Activated CD8-positive, alpha-beta memory T cell treated with anti-CD3 and anti-CD28 coated beads, Interleukin-2, amount 50 U/mL, for 4 hours (primary cell): ENCODE measurements around the gene ZMYM5.
"Not testable (repeated sequence)": the region's sequence is repeated elsewhere in the genome, so short reads cannot be mapped to it uniquely, and the experiment has no call there.

Experiments
- DNase-seq: peaks from one replicate; pipeline ENCODE4 v3.0.0-alpha.2; 2020

The ZMYM5 gene

GRCh38 chr13:19818223-19818842 is 45.1 kb downstream of the ZMYM5 start:
- peak; percentile 35 for DNase-seq

GRCh38 chr13:19817510-19818158 is 45.8 kb downstream of the ZMYM5 start:
- no peak for DNase-seq

- no peak for DNase-seq
Observed at GRCh38 chr13:19817106-19817505, 46.3 kb downstream of the ZMYM5 start.

GRCh38 chr13:19815842-19816241 is 47.6 kb downstream of the ZMYM5 start:
- not testable (repeated sequence) for DNase-seq

DNA sequence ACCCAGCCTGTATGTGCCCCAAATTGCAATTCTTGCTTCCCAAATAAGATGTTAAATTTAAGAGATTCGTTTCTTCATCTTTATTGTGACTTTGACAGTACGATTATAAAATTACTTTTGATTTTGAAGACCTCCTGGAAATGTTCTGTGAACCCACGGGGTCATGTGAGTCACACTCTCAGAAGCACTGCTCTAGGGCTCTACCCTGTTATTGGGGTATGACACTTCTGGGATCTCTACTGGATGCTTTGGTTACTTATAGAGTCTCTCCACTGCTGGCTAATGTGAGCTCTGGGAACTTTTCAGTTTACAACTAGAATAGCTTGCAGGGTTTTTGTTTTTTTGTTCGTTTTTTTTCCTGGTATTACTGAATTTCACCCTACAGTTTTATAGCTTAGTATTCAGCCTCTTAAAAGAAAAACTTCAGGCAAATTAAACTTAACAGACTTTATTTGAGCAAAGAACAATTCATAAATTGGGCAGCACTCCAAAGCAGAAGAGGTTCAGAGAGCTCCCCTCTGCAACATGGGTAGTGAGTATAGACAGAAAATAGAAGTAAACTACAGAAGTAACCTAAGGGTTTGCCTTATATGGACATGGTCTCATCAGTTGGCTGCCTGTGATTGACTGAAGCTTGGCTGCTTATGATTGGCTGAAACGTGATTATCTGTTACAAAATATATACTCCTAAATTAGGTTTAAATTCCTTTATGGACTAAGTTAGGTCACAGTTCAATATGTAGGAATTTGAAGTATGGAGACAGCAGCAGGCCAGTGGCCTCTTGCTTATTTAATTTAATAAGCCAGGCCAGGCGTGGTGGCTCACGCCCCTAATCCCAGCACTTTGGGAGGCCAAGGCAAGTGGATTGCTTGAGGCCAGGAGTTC is 52.2 kb downstream of the ZMYM5 start:
- no peak for DNase-seq

- no peak for DNase-seq
Observed at GRCh38 chr13:19810151-19810550, 53.3 kb downstream of the ZMYM5 start.

GRCh38 chr13:19805765-19806164 is 57.7 kb downstream of the ZMYM5 start:
- DNase-seq: no peak

- DNase-seq: no peak
Observed at GRCh38 chr13:19795956-19796355, 67.5 kb downstream of the ZMYM5 start.

DNA sequence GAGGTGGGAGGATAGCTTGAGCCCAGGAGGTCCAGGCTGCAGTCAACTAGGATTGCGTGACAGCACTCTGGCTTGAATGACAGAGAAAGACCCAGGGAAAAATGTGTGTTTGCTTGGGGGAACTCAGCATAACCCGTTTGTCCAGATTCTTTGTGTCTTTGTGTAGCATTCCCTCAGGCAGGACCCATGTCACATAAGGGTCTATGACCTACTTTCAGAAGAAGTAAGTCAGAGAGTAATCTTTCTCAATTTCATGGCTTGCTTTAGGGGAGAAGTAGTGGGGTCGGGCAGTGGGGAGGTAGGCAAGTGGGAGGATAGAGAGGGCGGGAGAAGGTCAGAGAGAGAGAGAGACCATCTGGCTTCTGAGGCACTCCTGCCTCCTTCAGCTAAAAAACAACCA is 68.8 kb downstream of the ZMYM5 start:
- no peak for DNase-seq

DNA sequence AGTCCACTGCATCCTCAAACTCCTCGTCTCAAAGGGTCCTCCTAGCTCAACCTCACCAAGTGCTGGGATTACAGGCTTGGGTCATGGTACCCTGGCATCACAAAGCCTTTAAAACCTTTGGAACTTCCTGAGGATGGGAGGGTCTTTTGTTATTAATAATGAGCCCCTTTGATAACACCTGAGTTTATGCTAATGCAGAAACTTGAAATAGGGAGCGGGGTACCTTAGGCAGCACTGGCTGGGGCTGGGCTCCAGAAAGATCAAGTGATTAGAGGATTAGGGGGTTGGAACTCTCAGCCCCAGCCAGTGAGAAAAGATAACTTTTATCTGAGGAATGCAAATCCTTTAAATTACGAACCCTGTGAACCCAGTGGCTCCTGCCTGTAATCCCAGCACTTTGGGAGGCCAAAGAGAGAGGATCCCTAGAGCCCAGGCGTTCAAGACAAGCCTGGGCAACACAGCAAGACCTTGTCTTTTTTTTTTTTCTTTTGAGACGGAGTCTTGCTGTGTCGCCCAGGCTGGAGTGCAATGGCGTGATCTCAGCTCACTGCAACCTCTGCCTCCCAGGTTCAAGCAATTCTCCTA is 71.4 kb downstream of the ZMYM5 start:
- DNase-seq: no peak

- DNase-seq: peak; percentile 95
Observed at GRCh38 chr13:19782727-19783682, 80.4 kb downstream of the ZMYM5 start, which contains the start of gene PSPC1. PSPC1 (minus strand) TSS chr13:19782945; CDS start chr13:19782757, 188 bp downstream.

- peak; percentile 52 for DNase-seq
Observed at GRCh38 chr13:19782049-19782726, 81.3 kb downstream of the ZMYM5 start.

- no peak for DNase-seq
Observed at GRCh38 chr13:19781526-19781925, 81.9 kb downstream of the ZMYM5 start.

- not testable (repeated sequence) for DNase-seq
Observed at GRCh38 chr13:19780753-19781418, 82.6 kb downstream of the ZMYM5 start.
